Stimulated activated CD8-positive, alpha-beta memory T cell treated with anti-CD3 and anti-CD28 coated beads, Interleukin-12 subunit alpha, Interleukin-12 subunit beta, amount 100 ng/mL, for 24 hours (primary cell): ENCODE data around the gene PHGDH.
"Not testable (repeated sequence)": the region's sequence is repeated elsewhere in the genome, so short reads cannot be mapped to it uniquely, and the experiment has no call there.

Experiments used
- DNase-seq: peaks from one replicate; pipeline ENCODE4 v3.0.0-alpha.2; 2020; ENCODE audit errors: extremely low read depth

The PHGDH gene

GRCh38 chr1:119711804-119712341, at the start of gene PHGDH:
Gene PHGDH (plus strand): TSS chr1:119711934. CDS start chr1:119712023, 89 bp downstream.
- DNase-seq: no peak

GRCh38 chr1:119662034-119662437, 49.7 kb upstream of the PHGDH start:
- no peak for DNase-seq

GRCh38 chr1:119664067-119664466, 47.7 kb upstream of the PHGDH start:
- no peak for DNase-seq

- no peak for DNase-seq
Measured at GRCh38 chr1:119667173-119667572, 44.6 kb upstream of the PHGDH start.

DNA sequence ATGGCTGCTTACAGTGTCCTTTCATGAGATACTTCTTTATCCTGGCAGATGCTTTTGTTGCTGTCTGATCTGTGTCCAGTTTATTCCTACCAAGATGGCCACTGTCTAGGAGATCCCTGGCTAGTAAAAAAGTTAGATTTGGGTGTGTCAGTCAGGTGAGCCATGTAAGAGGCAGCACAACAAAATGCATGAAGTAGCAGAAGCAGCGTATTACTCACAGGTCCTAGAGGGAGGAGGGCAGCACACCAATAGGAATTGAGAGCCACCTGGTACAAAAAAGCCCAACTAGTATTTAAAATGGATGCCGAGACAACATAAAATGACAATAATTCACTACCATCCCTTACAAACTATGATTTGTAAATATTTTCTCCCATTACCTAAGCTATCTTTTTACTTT, 40.8 kb upstream of the PHGDH start:
- DNase-seq: no peak

DNA sequence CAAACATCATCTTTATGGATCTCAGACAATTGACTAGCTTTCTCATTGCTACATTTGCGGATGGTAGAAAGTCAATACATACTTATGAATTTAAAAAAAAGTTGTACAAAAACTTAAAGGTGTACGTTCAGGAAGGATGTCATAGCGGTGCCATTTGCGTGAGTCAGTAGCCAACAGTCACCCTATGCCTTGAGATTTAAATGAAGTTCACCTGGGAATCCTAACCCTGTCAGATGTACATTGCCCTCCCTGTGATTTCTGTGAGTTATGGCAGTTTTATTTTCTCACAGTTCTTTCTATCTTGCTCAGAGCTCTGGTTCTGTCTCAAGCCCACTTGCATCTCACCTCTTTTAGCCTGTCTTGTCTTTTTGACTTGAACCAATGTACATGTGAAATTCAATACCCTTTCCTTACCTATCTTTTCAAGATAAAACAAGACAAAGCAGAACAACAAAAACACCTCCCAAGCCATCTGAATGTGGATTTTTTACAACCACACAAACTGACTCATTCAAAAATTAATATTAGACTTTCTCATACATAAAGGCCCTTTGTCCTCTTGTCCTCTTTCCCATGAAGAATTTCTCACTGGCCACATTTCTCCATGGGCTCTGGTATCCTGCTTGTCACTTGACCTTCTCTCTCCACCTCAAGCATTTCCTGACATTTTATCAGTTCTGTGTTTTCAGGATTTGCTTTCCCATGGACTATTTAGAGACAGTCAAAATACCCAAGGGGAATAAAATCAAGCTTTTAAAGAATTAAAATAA, 38.4 kb upstream of the PHGDH start:
- DNase-seq: no peak

DNA sequence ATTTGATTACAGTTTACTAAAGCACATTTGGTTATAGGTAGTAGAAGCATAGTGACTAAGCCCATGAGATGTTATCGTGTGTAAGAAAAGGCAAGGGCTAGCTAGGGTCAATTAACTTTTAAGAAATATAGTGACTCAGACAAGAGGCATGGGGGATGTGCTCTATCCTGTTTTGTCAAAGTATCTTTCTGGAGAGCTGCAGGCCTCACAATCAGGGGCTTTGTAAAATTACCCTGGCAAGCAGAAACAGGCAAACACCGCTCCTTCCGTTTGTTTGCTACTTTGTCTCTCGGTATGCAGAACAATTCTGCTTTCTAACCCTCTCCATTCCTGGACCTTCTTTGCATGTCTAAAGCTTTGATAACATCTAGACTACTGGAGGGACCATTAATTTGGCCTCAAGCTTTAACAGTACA, 37.6 kb upstream of the PHGDH start:
- DNase-seq: no peak

- DNase-seq: no peak
Measured at GRCh38 chr1:119674835-119675289, 36.9 kb upstream of the PHGDH start.

GRCh38 chr1:119675349-119676345, 36.1 kb upstream of the PHGDH start:
- peak; percentile 17 for DNase-seq

DNA sequence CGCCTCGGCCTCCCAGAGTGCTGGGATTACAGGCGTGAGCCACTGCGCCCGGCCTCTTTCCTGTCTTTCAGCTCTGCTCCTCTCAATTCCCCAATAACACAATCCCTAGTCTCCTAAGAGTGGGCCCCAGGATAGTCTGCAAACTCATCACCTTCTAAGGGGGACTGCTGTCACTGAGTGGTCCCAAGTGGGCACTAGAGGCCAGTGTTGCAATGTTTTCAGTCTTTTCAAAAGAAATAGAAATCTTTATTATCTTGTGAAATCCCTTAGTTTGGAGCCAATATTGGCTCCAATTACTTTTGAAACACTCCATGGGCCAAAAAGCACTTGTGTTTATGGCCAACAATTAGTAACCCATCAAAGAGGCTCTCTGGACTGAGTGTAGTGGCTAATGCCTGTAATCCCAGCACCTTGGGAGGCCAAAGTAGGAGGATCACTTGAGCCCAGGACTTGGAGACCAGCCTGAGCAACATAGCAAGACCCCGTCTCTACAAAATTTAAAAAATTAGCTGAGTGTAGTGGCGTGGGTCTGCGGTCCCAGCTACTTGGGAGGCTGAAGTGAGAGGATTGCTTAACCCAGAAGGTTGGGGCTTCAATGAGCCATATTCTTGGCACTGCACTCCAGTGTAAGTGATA, 35.0 kb upstream of the PHGDH start:
- no peak for DNase-seq

DNA sequence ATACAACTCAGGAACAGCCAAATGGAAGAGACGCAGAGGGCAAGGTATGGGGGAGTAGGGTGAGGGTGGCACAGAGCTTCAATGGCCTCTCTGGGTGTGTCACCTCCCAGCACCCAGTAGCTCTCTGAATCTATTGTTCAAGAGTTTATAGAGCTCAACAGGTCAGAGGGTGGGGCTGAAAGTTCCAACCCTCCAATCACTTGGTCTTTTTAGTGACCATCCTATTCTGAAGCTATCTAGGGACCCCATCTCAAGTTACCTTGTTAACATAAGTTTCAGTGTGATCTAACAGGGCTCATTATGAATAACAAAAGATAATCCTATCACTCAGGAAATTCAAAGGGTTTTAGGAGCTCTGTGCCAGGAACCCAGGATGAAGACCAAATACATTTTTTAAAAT, 32.5 kb upstream of the PHGDH start:
- no peak for DNase-seq

GRCh38 chr1:119680193-119680592, 31.5 kb upstream of the PHGDH start:
- DNase-seq: no peak

GRCh38 chr1:119680723-119681122, 31.0 kb upstream of the PHGDH start:
- DNase-seq: no peak

DNA sequence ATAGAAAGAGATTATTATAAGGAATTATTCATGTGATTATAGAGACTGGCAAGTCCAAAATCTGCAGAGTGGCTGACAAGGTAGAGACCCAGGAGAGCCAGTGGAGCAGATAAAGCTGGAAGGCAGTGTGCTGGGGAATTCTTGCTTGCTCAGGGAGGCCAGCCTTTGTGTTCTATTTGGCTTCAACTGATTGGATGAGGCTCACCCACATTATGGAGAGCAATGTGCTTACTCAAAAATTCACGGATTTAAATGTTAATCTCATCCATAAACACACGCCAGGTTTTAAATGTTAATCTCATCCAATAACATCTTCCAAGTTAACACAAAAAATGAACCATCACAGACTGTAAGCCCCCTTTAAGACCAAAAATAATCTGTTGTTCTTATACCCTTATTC, 30.2 kb upstream of the PHGDH start:
- no peak for DNase-seq

DNA sequence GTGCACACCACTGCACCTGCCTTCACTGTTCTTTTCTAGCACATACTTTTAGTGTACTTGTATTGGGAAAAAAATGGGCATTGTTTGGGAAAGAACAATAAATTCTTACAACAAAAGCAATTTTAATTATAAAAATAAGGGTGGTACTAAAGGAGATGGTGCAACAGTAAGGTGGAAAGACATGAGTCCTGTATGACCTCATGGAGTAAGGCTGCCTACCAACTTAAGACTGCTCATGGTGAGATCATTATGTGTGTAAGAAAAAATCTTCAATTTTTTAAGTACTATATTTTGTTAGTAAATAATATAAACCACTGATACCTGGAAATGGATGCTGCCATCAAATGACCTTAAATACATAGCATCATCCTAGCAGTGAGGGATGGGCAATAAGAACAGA, 29.6 kb upstream of the PHGDH start:
- no peak for DNase-seq

- DNase-seq: no peak
Measured at GRCh38 chr1:119683893-119684292, 27.8 kb upstream of the PHGDH start.

- no peak for DNase-seq
Measured at GRCh38 chr1:119686661-119687060, 25.1 kb upstream of the PHGDH start.

DNA sequence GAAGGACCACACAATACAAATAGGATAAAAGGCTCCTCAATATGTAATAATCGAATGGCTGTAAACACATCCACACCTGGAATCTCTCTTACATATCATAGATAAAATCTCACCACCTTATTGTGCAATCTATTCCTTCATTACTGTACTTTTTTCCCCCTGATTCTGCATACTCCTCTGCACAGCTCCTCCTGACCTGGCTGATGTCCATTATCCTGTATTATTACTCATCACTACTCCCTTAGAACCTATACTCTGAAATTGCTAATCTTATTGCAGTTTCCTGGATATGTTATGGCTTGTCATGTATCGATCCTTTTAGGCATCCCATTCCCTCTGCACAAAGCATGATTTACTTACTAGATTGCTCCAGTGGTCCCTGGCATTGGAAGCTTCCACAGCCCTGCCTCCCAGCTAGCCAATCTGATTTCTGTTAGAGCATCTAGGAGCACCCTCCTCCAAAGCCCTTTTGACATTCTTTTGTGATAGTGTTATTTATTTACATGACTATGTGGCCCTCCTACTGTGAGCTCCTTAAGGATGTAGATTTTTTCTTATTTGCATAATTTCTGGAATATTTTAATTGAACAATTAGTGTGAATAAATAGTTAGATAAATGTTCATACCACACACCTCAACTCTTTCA, 24.2 kb upstream of the PHGDH start:
- no peak for DNase-seq

DNA sequence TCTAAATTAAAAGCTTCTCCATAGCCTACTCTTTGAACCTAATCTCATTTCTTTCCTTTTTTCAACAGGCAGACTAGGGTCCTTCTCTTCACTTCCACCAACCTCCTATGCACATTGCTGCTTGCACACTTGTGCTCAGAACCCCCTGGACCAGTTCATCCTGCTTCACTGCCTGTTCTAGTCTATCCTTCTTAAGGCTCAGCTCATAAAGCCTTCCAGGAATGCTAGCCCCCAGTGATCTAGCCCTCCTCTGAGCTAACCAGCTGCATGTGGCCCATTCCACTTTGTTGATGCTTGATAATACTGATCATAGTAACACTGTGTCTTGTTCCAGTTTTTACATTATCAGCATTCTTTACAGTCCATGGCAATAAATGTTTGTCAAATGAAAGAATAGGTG, 22.9 kb upstream of the PHGDH start:
- DNase-seq: no peak

- DNase-seq: no peak
Measured at GRCh38 chr1:119689511-119689910, 22.2 kb upstream of the PHGDH start.

DNA sequence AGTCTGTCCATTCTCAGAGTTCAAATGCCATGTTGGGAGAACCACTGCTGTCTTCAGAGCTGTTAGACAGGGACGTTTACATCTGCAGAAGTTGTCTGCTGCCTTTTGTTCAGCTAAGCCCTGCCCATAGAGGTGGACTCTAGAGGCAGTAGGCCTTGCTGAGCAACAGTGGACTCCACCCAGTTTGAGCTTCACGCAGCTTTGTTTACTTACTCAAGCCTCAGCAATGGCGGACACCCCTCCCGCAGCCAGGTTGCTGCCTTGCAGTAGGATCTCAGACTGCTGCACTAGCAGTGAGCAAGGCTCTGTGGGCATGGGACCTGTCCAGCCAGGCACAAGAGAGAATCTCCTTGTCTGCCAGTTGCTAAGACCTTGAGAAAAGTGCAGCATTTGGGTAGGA, 14.9 kb upstream of the PHGDH start:
- not testable (repeated sequence) for DNase-seq
